Activated T-helper 17 cell treated with anti-CD3 and anti-CD28 coated beads, Interleukin-2, amount 50 U/mL, for 72 hours (primary cell): ENCODE results near the gene PKD2. TPM values are rescaled to one million over a fixed set of nuclear protein-coding genes. Genes with fewer than 3 reads are reported as not detected.
"Not testable (repeated sequence)": the region's sequence is repeated elsewhere in the genome, so short reads cannot be mapped to it uniquely, and the experiment has no call there.

Source experiments
- ATAC-seq: fragments of 150-1000 bp; cut with Tn5 transposase; replicated peaks from 2 replicates; pipeline ENCODE4 v1.10.0; 2021; ENCODE audit warnings: mild to moderate bottlenecking, moderate library complexity
- H3K27ac Mint-ChIP-seq: one replicate; pipeline ENCODE4 v1.8.0; 2022; ENCODE audit warnings: mixed read lengths
- H3K27me3 Mint-ChIP-seq: one replicate; pipeline ENCODE4 v1.8.0; 2022; ENCODE audit warnings: mixed read lengths
- H3K36me3 Mint-ChIP-seq: one replicate; pipeline ENCODE4 v1.8.0; 2022; ENCODE audit warnings: low read depth, mild to moderate bottlenecking, mixed read lengths
- H3K4me1 Mint-ChIP-seq: one replicate; pipeline ENCODE4 v1.8.0; 2022; ENCODE audit warnings: mixed read lengths
- H3K4me3 Mint-ChIP-seq: one replicate; pipeline ENCODE4 v1.8.0; 2022; ENCODE audit warnings: mild to moderate bottlenecking, mixed read lengths
- H3K9me3 Mint-ChIP-seq: one replicate; pipeline ENCODE4 v1.8.0; 2022; ENCODE audit warnings: mixed read lengths
- total RNA-seq, 2 donors: library from RNA; stranded (reverse); gene quantifications; one replicate each; pipeline ENCODE4 v1.2.3, GENCODE V29; 2022

PKD2 gene
- total RNA-seq, 2 donors from 2014 or later = 7.3 to 12.7 TPM

- Mint-ChIP-seq H3K36me3 (no peaks in the 10 kb centered on the region), H3K27me3 (no peaks in the 10 kb centered on the region), H3K27ac (no peak overlapping the region), H3K9me3 (no peaks in the 10 kb centered on the region), H3K4me3 (no peak overlapping the region), H3K4me1 (no peaks in the 10 kb centered on the region)
- no peak for ATAC-seq
Measured at GRCh38 chr4:88091378-88091777, 83.9 kb downstream of the PKD2 start.

GRCh38 chr4:88093874-88094273, 86.4 kb downstream of the PKD2 start:
- Mint-ChIP-seq H3K27ac (no peak overlapping the region), H3K27me3 (no peaks in the 10 kb centered on the region), H3K4me3 (no peak overlapping the region), H3K9me3 (no peaks in the 10 kb centered on the region), H3K4me1 (no peaks in the 10 kb centered on the region), H3K36me3 (no peaks in the 10 kb centered on the region)
- ATAC-seq = no peak

- H3K4me3 Mint-ChIP-seq = no peak overlapping the region
- no peak overlapping the region for H3K27ac Mint-ChIP-seq
- no peaks in the 10 kb centered on the region for H3K4me1 Mint-ChIP-seq
- H3K9me3 Mint-ChIP-seq = no peaks in the 10 kb centered on the region
- H3K27me3 Mint-ChIP-seq = peaks cover 4% of the 10 kb centered on the region
- no peak for ATAC-seq
- H3K36me3 Mint-ChIP-seq = no peaks in the 10 kb centered on the region
Measured at GRCh38 chr4:88097301-88097700, 89.9 kb downstream of the PKD2 start.

GRCh38 chr4:88097781-88098180, 90.3 kb downstream of the PKD2 start:
- H3K27ac Mint-ChIP-seq = no peak overlapping the region
- H3K36me3 Mint-ChIP-seq = no peaks in the 10 kb centered on the region
- no peaks in the 10 kb centered on the region for H3K9me3 Mint-ChIP-seq
- ATAC-seq = no peak
- H3K4me3 Mint-ChIP-seq = no peak overlapping the region
- no peaks in the 10 kb centered on the region for H3K4me1 Mint-ChIP-seq
- peaks cover 4% of the 10 kb centered on the region for H3K27me3 Mint-ChIP-seq

- no peak for ATAC-seq
- Mint-ChIP-seq H3K4me3 (no peak overlapping the region), H3K36me3 (no peaks in the 10 kb centered on the region), H3K27me3 (peaks cover 4% of the 10 kb centered on the region), H3K27ac (no peak overlapping the region), H3K4me1 (no peaks in the 10 kb centered on the region), H3K9me3 (no peaks in the 10 kb centered on the region)
Measured at GRCh38 chr4:88098993-88099752, 91.7 kb downstream of the PKD2 start.

- Mint-ChIP-seq H3K4me1 (no peaks in the 10 kb centered on the region), H3K27me3 (peaks cover 4% of the 10 kb centered on the region), H3K27ac (no peak overlapping the region), H3K4me3 (no peak overlapping the region), H3K9me3 (no peaks in the 10 kb centered on the region), H3K36me3 (no peaks in the 10 kb centered on the region)
- ATAC-seq = no peak
Measured at GRCh38 chr4:88101165-88101564, 93.7 kb downstream of the PKD2 start.

GRCh38 chr4:88102026-88102425, 94.6 kb downstream of the PKD2 start:
- no peaks in the 10 kb centered on the region for H3K36me3 Mint-ChIP-seq
- H3K27ac Mint-ChIP-seq = no peak overlapping the region
- ATAC-seq = no peak
- H3K4me3 Mint-ChIP-seq = no peak overlapping the region
- H3K27me3 Mint-ChIP-seq = peaks cover 4% of the 10 kb centered on the region
- H3K4me1 Mint-ChIP-seq = no peaks in the 10 kb centered on the region
- H3K9me3 Mint-ChIP-seq = no peaks in the 10 kb centered on the region

- Mint-ChIP-seq H3K9me3 (no peaks in the 10 kb centered on the region), H3K4me1 (no peaks in the 10 kb centered on the region), H3K27me3 (peaks cover 4% of the 10 kb centered on the region), H3K4me3 (no peak overlapping the region), H3K27ac (no peak overlapping the region), H3K36me3 (no peaks in the 10 kb centered on the region)
- ATAC-seq = no peak
Measured at GRCh38 chr4:88104902-88105610, 97.6 kb downstream of the PKD2 start.

GRCh38 chr4:88106205-88106604, 98.8 kb downstream of the PKD2 start:
- Mint-ChIP-seq H3K27me3 (peaks cover 3% of the 10 kb centered on the region), H3K27ac (no peak overlapping the region), H3K9me3 (no peaks in the 10 kb centered on the region), H3K4me1 (no peaks in the 10 kb centered on the region), H3K4me3 (no peak overlapping the region), H3K36me3 (no peaks in the 10 kb centered on the region)
- peak; percentile 67 for ATAC-seq

GRCh38 chr4:88107406-88108107, 100.1 kb downstream of the PKD2 start:
- Mint-ChIP-seq H3K36me3 (no peaks in the 10 kb centered on the region), H3K27ac (no peak overlapping the region), H3K4me1 (no peaks in the 10 kb centered on the region), H3K4me3 (no peak overlapping the region), H3K27me3 (no peaks in the 10 kb centered on the region), H3K9me3 (no peaks in the 10 kb centered on the region)
- ATAC-seq = no peak

- H3K4me3 Mint-ChIP-seq, ATAC-seq, H3K27ac Mint-ChIP-seq, H3K4me1 Mint-ChIP-seq, H3K9me3 Mint-ChIP-seq, H3K36me3 Mint-ChIP-seq, H3K27me3 Mint-ChIP-seq: not testable (repeated sequence)
Measured at GRCh38 chr4:88108108-88108465, 100.7 kb downstream of the PKD2 start.

GRCh38 chr4:88108747-88109122, 101.3 kb downstream of the PKD2 start:
- H3K27me3 Mint-ChIP-seq = no peaks in the 10 kb centered on the region
- H3K36me3 Mint-ChIP-seq = no peaks in the 10 kb centered on the region
- no peak overlapping the region for H3K4me3 Mint-ChIP-seq
- no peak overlapping the region for H3K27ac Mint-ChIP-seq
- no peaks in the 10 kb centered on the region for H3K4me1 Mint-ChIP-seq
- ATAC-seq = no peak
- H3K9me3 Mint-ChIP-seq = no peaks in the 10 kb centered on the region

GRCh38 chr4:88109123-88109881, 101.9 kb downstream of the PKD2 start:
- no peaks in the 10 kb centered on the region for H3K4me1 Mint-ChIP-seq
- no peaks in the 10 kb centered on the region for H3K27me3 Mint-ChIP-seq
- ATAC-seq = no peak

GRCh38 chr4:88110826-88111225, 103.4 kb downstream of the PKD2 start:
- no peak for ATAC-seq
- Mint-ChIP-seq H3K36me3 (no peaks in the 10 kb centered on the region), H3K27me3 (no peaks in the 10 kb centered on the region), H3K9me3 (no peaks in the 10 kb centered on the region), H3K4me1 (no peaks in the 10 kb centered on the region), H3K27ac (no peak overlapping the region), H3K4me3 (no peak overlapping the region)

More at GRCh38 chr4:88109123-88109881, 101.9 kb downstream of the PKD2 start:
- H3K9me3 Mint-ChIP-seq = no peaks in the 10 kb centered on the region
- no peak overlapping the region for H3K27ac Mint-ChIP-seq
- H3K36me3 Mint-ChIP-seq = no peaks in the 10 kb centered on the region
- H3K4me3 Mint-ChIP-seq = no peak overlapping the region
